Upper lobe of left lung (tissue), 6 donors: ENCODE results near the gene ZNF407. TPM values are rescaled to one million over a fixed set of nuclear protein-coding genes. Genes with fewer than 3 reads are reported as not detected.

Experiments
- ATAC-seq, 2 donors: fragments of 200-7000 bp; cut with Tn5 transposase; one replicate each; pipeline ENCODE4 v1.9.1; 2022; ENCODE audit warnings: mild to moderate bottlenecking in 2 of 2, moderate library complexity in 2 of 2; ENCODE audit not compliant: low FRiP score in 2 of 2
- DNase-seq, 2 donors: peaks; one replicate each; pipeline ENCODE4 v3.0.0-alpha.2; 2019 to 2020
- H3K27ac ChIP-seq, 4 donors: fragments of 200-600 bp; sonication (generic); one replicate each; pipeline ENCODE4 v1.5.1; 2016 to 2019
- H3K27me3 ChIP-seq, 4 donors: fragments of 200-600 bp; sonication (generic); one replicate each; pipeline ENCODE4 v1.5.1; 2017 to 2019
- H3K36me3 ChIP-seq, 4 donors: fragments of 200-600 bp; sonication (generic); one replicate each; pipeline ENCODE4 v1.5.1; 2016 to 2019
- H3K4me1 ChIP-seq, 4 donors: fragments of 200-600 bp; sonication (generic); one replicate each; pipeline ENCODE4 v1.5.1; 2018 to 2019
- H3K4me3 ChIP-seq, 4 donors: fragments of 200-600 bp; sonication (generic); one replicate each; pipeline ENCODE4 v1.5.1; 2017 to 2019; ENCODE audit warnings: mild to moderate bottlenecking in 2 of 4, moderate library complexity in 1 of 4
- H3K9me3 ChIP-seq, 4 donors: fragments of 200-600 bp; sonication (generic); one replicate each; pipeline ENCODE4 v1.5.1; 2018 to 2019
- EP300 ChIP-seq, 4 donors: sonication (generic); formaldehyde crosslinking; IDR thresholded peaks; one replicate each; pipeline ENCODE4 v1.5.1; 2017; ENCODE audit warnings: antibody characterized with exemption in 4 of 4, control low read depth in 2 of 4
- POLR2A ChIP-seq, 4 donors: fragments of 450-650 bp; IDR thresholded peaks; one replicate each; pipeline ENCODE4 v1.5.1; 2016 to 2017; ENCODE audit warnings: antibody characterized with exemption in 4 of 4, mild to moderate bottlenecking in 2 of 4
- POLR2AphosphoS5 ChIP-seq, 2 donors: sonication (generic); formaldehyde crosslinking; IDR thresholded peaks; one replicate each; pipeline ENCODE4 v1.5.1; 2017; ENCODE audit warnings: antibody characterized with exemption in 2 of 2
- WGBS, 2 donors: methylation state at CpG; one replicate each; pipeline ENCODE4 v1.1.5; 2017 to 2018; 5-methylcytosine and 5-hydroxymethylcytosine counted together
- total RNA-seq, 6 donors: library from RNA; depleted of rRNA in 4 of 6; stranded (reverse); fragments of >200 nt in 4 of 6; gene quantifications; one replicate each; pipeline versions ENCODE4 v1.1.0 to v1.2.1, GENCODE V29; 2016 to 2021
- TF ChIP-seq, protein P1 (sequence below), 6 experiments: fragments of 450-650 bp in 4 of 6; fragments of 200-600 bp in 2 of 6; sonication (generic) in 2 of 6; IDR thresholded peaks; one replicate each; pipeline ENCODE4 v1.5.1; 2016 to 2019; ENCODE audit warnings: antibody characterized with exemption in 6 of 6
- donor health status: DM: no; HTN: no; CAD: no; lungs with moderate emphysema.
- donor health status: DM: no; HTN: yes; CAD: no; lungs with severe emphysema.

Gene ZNF407
- total RNA-seq, 6 donors from 2014 or later: 12.2 to 77.5 (median 17.1) TPM

DNA sequence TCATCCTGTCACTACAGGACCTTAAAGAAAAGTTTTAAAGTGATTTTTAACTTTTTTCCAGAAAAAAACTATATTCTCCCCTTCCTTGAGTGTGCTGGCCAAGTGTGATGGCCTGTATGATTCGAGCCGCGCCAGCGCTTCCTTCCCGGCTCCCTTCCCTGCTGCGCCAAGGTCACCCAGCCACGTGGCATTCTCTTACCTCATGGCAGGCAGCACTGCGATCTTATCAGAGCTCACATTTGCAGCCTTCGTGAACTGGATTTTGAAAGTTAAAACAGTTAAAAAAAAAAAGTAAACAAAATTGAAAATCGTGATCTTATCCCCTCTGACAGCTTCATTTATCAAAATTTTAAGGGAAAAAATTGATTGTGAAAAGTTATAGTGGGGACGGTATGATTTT lies 331.4 kb downstream of the ZNF407 start:
- Histone ChIP-seq H3K9me3 (no peaks in the 10 kb centered on the region), H3K4me1 (no peaks in the 10 kb centered on the region), H3K4me3 (no peak overlapping the region), H3K36me3 (peaks cover 0 to 5% (median 0%) of the 10 kb centered on the region in 4 donors), H3K27me3 (no peaks in the 10 kb centered on the region), H3K27ac (no peak overlapping the region)
- no peak for ATAC-seq
- DNase-seq: peak in 1 of 2 donors; percentile 15
- WGBS, 2 donors: 82% methylated on average over 11 of the region's 11 CpGs
- TF ChIP-seq EP300 (IDR thresholded peaks at IDR 0.05) (no peak), POLR2A (IDR thresholded peaks at IDR 0.05) (no peak), POLR2AphosphoS5 (IDR thresholded peaks at IDR 0.05) (no peak)
- TF ChIP-seq, protein P1, sequence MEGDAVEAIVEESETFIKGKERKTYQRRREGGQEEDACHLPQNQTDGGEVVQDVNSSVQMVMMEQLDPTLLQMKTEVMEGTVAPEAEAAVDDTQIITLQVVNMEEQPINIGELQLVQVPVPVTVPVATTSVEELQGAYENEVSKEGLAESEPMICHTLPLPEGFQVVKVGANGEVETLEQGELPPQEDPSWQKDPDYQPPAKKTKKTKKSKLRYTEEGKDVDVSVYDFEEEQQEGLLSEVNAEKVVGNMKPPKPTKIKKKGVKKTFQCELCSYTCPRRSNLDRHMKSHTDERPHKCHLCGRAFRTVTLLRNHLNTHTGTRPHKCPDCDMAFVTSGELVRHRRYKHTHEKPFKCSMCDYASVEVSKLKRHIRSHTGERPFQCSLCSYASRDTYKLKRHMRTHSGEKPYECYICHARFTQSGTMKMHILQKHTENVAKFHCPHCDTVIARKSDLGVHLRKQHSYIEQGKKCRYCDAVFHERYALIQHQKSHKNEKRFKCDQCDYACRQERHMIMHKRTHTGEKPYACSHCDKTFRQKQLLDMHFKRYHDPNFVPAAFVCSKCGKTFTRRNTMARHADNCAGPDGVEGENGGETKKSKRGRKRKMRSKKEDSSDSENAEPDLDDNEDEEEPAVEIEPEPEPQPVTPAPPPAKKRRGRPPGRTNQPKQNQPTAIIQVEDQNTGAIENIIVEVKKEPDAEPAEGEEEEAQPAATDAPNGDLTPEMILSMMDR (IDR thresholded peaks at IDR 0.05): no peak

- no peak overlapping the region for H3K27ac ChIP-seq
- WGBS, 2 donors: 97 to 100% methylated on average over 1 of the region's 1 CpG
- DNase-seq: no peak
- TF ChIP-seq POLR2A (IDR thresholded peaks at IDR 0.05) (no peak), POLR2AphosphoS5 (IDR thresholded peaks at IDR 0.05) (no peak), EP300 (IDR thresholded peaks at IDR 0.05) (no peak)
- TF ChIP-seq, protein P1 (IDR thresholded peaks at IDR 0.05): no peak
- H3K36me3 ChIP-seq: peaks cover 0 to 5% (median 0%) of the 10 kb centered on the region in 4 donors
- no peaks in the 10 kb centered on the region for H3K9me3 ChIP-seq
- H3K4me3 ChIP-seq: no peak overlapping the region
- no peak for ATAC-seq
- H3K4me1 ChIP-seq: no peaks in the 10 kb centered on the region
- no peaks in the 10 kb centered on the region for H3K27me3 ChIP-seq
Measured at GRCh38 chr18:74930616-74931015, 332.9 kb downstream of the ZNF407 start.

DNA sequence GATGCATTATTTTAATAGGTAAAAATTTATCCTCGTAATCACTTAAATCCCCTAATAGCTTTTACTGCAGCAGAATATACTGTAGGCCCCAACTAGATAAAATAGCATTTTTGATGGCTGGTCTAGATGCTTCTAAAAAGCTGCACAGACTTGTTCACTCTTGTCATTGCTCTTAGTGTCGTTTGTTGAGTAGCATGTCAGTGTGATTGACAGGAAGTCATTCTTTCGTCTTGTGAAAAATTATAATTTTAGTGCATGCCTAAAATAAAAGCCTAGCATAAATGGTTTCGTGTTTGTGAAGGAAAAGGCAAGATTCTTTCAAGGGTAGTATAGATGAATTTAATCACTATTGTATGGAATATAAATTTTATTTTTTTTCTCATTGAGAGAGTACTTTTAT lies 336.3 kb downstream of the ZNF407 start:
- Histone ChIP-seq H3K27me3 (no peaks in the 10 kb centered on the region), H3K4me1 (no peaks in the 10 kb centered on the region), H3K27ac (no peak overlapping the region), H3K9me3 (no peaks in the 10 kb centered on the region), H3K4me3 (no peak overlapping the region), H3K36me3 (peaks cover 0 to 5% (median 0%) of the 10 kb centered on the region in 4 donors)
- no peak for TF ChIP-seq POLR2AphosphoS5 (IDR thresholded peaks at IDR 0.05)
- no peak for TF ChIP-seq EP300 (IDR thresholded peaks at IDR 0.05)
- no peak for ATAC-seq
- no peak for DNase-seq
- 91 to 93% methylated on average over 4 of the region's 4 CpGs for WGBS, 2 donors

DNA sequence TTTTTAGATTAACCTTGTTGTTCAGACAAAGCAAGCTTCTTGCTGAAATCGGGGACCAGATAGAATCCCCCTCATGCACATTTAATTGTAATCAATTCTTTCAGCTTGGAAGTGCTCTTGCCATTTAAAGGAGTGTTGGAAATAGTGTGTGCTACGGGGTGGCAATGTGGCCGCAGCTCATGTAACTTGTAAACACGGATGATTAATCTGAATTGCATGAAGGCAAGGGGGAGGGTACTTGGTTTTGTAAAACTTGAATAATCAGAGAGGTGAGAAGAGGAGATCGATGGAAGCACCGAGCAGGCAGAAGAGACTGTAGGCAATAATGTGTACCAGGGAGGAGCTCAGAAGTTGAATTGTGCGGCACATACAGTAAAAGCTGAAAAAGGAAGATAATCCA lies 337.8 kb downstream of the ZNF407 start:
- DNase-seq (no peak), ATAC-seq (no peak)
- TF ChIP-seq EP300 (IDR thresholded peaks at IDR 0.05) (no peak), POLR2AphosphoS5 (IDR thresholded peaks at IDR 0.05) (no peak), POLR2A (IDR thresholded peaks at IDR 0.05) (no peak)
- TF ChIP-seq, protein P1 (IDR thresholded peaks at IDR 0.05): no peak

DNA sequence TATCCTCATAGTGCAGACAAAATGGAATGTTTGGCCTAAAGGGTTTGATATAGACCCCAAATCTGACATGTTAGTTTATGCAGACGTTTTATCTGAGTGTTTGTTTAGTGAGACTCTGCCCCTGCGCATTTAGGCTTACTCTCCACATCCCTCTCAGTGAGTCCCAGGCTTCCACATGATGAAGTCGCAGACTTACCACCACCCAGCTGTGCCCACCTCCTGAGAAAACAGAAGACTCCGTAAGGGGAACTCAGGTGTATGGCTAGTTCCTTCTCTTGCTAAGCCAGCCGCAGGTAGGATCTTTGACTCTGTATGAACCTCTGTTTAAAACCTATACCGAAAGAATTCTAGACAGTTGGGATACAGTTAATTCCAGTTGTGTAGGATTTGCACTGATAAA lies 338.7 kb downstream of the ZNF407 start:
- no peak overlapping the region for H3K4me3 ChIP-seq
- no peak for ATAC-seq
- WGBS, 2 donors: 81 to 95% methylated on average over 6 of the region's 6 CpGs

More for the DNA sequence above, 337.8 kb downstream of the ZNF407 start:
- Histone ChIP-seq H3K27ac (no peak overlapping the region), H3K4me1 (no peaks in the 10 kb centered on the region), H3K9me3 (no peaks in the 10 kb centered on the region), H3K4me3 (no peak overlapping the region), H3K27me3 (no peaks in the 10 kb centered on the region), H3K36me3 (peaks cover 0 to 5% (median 0%) of the 10 kb centered on the region in 4 donors)
- WGBS, 2 donors: 72 to 77% methylated on average over 7 of the region's 7 CpGs

More for the DNA sequence above, 338.7 kb downstream of the ZNF407 start:
- TF ChIP-seq POLR2AphosphoS5 (IDR thresholded peaks at IDR 0.05) (no peak), EP300 (IDR thresholded peaks at IDR 0.05) (no peak), POLR2A (IDR thresholded peaks at IDR 0.05) (no peak)
- TF ChIP-seq, protein P1 (IDR thresholded peaks at IDR 0.05): no peak
- H3K4me1 ChIP-seq: no peaks in the 10 kb centered on the region
- no peak for DNase-seq
- peaks cover 0 to 5% (median 0%) of the 10 kb centered on the region in 4 donors for H3K36me3 ChIP-seq
- H3K27ac ChIP-seq: no peak overlapping the region
- no peaks in the 10 kb centered on the region for H3K9me3 ChIP-seq
- no peaks in the 10 kb centered on the region for H3K27me3 ChIP-seq
